HUDEP-2 (cell line): ENCODE results near the gene PLTP.

Source experiments
- DNase-seq, 76 experiments: peaks; one replicate each; lab custom pipeline; 2025; ENCODE audit not compliant: unreplicated experiment in 76 of 76; lab: John Stamatoyannopoulos, UW

Gene PLTP

GRCh38 chr20:45851501-45851900, 60.5 kb downstream of the PLTP start:
- no peak for DNase-seq

- DNase-seq, result peak in 69 of 76 experiments; percentile 7 to 78 (median 49)
These were observed 61.0 kb downstream of the PLTP start for GRCh38 chr20:45850926-45851325.

GRCh38 chr20:45850238-45850637, 61.7 kb downstream of the PLTP start:
- no peak for DNase-seq

- no peak for DNase-seq
These were observed 62.9 kb downstream of the PLTP start for GRCh38 chr20:45848969-45849582.
